Measurements from ENCODE around the gene IFI27L2.

DNA sequence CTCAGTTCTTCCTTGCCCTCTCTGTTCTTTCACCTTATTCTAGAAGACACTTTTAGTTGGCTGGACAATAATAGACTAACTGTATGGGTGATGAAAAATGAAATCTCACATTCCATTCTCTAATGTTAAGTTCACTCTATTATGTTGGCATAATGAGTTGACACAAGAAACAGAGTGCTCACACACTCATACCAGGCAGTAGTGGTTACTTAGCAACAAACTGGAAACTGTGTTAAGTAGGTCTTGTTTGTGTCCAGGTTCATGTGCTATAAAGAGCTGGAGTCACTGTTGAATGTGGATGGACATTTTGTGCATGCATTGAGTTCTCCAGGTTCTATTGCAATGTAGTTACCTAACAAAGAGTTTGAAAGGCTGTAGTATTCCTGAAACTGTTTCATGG, 27.8 kb upstream of the IFI27L2 start:
- no peak for TF ChIP-seq POLR2A (IDR thresholded peaks at IDR 0.05)
- TF ChIP-seq, protein P1, sequence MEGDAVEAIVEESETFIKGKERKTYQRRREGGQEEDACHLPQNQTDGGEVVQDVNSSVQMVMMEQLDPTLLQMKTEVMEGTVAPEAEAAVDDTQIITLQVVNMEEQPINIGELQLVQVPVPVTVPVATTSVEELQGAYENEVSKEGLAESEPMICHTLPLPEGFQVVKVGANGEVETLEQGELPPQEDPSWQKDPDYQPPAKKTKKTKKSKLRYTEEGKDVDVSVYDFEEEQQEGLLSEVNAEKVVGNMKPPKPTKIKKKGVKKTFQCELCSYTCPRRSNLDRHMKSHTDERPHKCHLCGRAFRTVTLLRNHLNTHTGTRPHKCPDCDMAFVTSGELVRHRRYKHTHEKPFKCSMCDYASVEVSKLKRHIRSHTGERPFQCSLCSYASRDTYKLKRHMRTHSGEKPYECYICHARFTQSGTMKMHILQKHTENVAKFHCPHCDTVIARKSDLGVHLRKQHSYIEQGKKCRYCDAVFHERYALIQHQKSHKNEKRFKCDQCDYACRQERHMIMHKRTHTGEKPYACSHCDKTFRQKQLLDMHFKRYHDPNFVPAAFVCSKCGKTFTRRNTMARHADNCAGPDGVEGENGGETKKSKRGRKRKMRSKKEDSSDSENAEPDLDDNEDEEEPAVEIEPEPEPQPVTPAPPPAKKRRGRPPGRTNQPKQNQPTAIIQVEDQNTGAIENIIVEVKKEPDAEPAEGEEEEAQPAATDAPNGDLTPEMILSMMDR (IDR thresholded peaks at IDR 0.05) = no peak
